HG03095 (cell line): ENCODE results near the gene DCST2.
A peak's percentile ranks its signal among the peaks of the same experiment; 100 is the strongest.

Source experiments
- ATAC-seq: cut with Tn5 transposase; IDR thresholded peaks from one replicate; pipeline ENCODE4 v1.9.1; 2021; ENCODE audit warnings: moderate library complexity; ENCODE audit not compliant: unreplicated experiment

Gene DCST2

DNA sequence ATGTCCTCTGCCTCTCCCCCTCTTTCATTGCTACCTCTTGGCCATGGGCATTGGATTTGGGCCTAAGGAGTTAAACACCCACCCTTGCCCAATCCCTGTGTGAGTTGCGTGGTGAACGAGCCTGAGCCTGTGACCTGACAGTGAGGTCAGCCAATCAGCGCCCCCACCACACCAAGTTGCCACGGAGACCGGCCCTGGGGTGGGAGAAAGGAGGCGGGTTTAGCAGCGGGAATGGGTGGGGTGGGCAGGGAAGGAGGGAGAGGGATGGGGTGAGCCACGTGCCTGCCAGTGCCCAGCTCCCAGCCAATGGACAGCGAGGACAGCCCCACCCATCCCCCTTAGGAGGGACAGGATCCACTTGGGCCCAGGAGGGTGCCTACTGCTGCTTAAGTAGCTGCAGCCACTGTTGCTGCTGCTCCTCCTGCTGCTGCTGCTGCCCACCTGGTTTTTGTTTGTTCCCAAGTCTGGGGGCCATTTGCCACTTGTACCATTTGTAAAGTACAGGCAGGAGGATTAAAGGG, 21.5 kb downstream of the DCST2 start:
- ATAC-seq = no peak

GRCh38 chr1:155011437-155012025, 22.1 kb downstream of the DCST2 start:
- ATAC-seq = no peak

- ATAC-seq = no peak
These were observed 22.6 kb downstream of the DCST2 start for GRCh38 chr1:155011004-155011416.

DNA sequence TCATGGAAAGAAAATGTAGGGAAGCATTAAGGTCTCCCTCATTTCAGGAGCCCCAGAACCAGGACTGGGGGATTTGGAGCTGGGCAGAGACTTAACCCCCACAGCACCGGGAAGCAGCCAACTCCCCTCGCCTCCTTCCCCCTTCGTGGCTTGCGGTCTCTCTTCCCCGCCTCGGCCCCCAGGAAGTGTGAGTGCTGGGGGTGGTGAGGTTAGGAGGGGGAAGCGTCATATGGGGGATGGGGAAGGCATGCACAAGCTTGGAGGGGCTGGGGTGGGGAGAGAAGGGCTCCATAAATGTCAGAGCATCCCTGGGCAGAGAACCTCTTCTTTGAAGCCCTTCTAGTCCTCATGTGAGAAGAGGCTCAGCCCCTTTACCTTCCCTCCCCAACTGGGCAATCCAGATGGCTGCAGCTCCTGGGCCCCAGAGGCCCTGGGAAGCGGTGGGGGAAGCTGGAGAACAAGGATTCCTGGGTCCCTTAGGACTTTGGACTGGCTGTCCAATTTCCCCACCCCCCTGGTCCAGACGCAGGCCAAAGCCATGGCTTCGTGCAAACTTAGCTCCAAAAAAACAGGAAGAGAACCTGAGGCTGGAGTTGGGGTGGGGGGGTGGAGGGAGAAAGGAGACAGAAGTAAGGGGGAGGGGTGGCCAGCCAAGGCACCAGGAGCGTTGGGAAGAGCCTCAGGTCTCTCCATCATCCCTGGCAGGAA, 23.2 kb downstream of the DCST2 start:
- no peak for ATAC-seq

DNA sequence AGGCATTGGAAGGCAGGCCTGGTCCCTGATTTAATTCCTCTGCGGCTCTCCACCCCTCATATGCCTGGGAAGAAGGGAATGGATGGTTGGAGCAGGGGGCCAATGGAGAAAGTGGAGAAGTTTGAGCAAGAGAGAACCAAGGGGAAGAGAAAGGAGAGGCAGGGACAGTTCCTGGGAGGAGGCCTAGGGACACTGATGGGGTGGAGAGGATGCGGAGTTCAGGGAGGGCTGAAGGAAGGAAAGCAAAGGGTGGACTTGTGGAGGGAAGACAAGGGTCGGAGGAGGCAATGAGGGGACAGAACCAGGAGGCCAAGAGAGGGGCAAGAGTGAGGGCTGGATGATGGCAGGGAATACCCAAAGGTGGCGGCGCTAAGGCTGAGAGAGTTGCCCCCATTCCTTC, 23.8 kb downstream of the DCST2 start:
- no peak for ATAC-seq

- no peak for ATAC-seq
These were observed 24.3 kb downstream of the DCST2 start for GRCh38 chr1:155009221-155009711.

- ATAC-seq = no peak
These were observed 25.3 kb downstream of the DCST2 start for GRCh38 chr1:155008015-155008941.

DNA sequence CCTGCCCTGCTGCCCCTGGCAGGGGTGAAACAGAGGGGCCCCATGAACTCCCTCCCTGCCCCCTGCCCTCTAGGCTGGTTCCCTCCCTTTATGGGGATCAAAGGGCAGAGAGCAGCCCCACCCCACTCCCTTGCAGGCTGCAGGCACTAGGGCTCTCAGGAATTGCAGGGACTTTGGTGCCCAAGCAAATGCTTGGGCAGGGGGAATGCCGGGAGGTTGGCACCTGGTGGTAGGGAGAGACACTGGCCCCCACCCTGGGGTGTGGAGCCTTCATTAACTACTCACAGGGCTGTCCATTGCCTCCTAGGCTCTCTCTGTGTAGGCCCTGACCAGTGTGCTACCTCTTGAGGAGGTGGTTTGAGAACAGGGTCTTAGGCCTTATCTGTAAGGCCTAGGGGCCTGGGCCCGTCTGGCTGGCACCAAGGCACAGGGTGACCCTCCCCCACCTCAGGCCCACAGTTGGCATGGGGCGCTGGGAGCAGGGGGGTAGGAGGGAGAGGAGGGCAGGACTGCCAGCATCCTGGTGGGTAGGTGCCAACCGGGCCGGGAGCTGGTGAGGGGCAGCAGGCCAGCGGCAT, 26.2 kb downstream of the DCST2 start:
- no peak for ATAC-seq

DNA sequence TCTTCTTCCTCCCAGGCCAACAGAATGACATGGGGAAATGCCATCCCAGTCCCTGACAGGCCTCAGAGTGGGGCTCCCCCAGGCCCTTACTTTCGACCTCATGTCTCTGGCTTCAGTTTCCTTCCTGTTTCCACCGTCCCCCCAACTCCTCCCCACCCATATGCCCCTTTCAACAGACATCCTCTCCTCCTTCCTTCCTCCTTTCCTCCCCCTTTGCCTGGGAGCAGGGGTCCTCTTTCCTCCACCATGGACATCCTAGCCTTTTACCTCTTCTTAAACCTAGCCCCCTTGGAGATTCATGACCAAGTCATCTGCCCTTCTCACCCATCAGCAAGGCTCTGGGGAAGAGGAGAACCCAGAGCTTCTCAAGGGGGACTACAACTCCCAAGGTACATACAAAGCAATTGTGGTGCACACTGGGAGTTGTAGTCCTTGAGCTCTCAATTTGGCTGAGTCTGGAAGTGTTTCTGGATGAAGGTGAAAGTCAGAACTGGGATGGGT, 26.9 kb downstream of the DCST2 start:
- no peak for ATAC-seq

DNA sequence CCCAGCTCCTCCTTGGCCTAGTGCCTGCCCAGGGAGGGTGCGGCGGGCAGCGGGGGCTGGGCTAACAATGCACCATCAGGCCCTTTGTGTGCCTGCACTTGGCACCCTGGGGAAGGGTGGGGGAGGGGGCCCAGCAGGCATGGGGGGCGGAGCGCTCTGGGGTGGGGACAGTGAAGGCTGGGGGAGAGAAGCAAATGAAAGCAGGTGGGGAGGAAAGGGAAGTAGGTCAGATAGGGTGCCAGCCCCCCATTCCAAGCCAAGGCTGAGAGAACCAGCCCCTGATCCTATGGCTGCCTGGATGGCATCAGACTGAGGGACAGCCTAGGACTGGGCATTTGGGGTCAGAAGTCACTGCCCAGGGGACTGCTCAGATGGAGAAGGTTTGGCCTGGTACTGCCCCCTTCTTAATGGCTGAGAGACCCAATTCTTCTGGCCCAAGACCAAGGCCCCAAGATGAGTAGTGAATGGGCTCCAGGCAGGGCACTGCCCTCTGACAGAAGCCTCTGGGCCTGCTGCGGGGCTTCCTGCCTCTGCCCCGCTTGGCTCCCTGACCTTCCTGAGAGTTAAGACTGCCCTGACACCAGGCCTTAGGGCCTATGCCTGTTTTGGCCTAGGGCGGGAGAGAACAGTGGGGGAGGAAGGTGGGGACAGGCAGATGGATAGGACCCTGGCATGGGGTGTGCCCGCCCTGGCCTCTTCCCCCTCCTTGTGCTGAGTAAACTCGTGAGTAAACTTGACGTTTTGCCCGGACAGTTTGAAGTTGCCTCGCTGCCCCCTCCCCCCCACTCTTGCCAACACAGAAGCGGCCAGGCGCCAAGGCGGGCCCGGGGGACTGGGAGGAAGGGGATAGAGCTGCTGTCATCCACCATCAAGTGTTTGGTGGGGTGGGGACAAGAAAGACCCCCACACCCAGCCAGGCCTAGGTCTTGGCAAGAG, 28.2 kb downstream of the DCST2 start:
- no peak for ATAC-seq

DNA sequence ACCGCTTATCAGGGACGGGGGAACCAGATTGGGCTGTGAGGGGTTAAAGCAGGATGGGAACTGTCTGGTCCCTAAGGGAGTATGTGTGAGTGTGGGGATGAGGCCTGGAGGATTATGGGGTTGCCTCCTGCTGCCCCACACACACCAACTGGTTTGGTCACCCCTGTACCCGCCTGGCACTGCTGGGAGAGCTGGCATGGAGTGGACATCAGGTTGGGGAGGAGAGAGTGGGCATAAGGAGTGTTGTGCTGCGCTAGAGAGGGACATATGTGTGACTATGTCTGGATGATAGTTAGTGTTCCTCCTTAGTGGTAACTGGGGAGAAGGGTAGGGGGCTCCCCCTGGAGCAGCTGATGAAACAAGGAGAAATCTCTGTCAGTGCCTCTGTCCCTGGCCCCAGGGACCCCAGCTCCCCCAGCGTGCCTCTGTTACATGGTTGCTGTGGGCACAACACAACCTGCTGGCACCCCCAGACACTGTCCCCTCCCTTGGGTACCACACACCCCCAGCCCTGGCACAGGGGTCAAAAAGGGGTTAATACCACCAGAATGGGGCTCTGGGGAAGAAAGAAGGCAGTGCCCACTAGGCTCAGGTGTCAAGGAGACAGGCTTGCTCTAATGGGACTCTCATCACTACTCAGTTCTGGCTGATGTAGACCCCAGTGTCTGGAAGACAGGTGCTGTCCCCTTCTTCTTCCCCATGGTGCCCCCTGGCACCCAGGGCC, 29.1 kb downstream of the DCST2 start:
- ATAC-seq = no peak

GRCh38 chr1:155003766-155004351, 29.7 kb downstream of the DCST2 start:
- no peak for ATAC-seq

DNA sequence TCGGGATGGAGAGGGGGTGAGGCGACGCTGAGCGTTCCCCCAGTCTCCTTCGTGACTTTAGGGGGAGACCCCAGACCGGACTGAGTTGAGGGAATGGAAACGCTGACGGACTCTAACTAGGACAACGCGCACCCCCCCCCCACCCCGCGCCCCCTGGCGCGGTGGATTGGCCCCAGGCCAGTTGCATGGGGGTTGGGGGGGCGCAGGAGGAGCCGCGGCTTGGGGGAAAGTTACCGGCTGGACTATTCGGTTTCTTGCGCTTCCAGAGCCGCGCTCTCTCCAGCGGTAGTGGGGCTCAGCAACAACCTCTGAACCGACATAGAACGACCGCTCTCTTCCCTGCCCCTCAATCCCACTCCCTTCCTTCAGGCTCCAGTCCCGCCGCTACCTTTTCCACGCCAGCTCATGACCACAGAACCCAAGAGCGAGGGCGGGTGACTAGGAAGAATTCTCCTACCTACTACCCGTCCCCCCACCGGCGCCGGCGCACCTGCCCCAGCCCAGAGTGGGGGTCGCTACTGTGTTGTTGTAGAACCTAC, 30.3 kb downstream of the DCST2 start:
- ATAC-seq = no peak

DNA sequence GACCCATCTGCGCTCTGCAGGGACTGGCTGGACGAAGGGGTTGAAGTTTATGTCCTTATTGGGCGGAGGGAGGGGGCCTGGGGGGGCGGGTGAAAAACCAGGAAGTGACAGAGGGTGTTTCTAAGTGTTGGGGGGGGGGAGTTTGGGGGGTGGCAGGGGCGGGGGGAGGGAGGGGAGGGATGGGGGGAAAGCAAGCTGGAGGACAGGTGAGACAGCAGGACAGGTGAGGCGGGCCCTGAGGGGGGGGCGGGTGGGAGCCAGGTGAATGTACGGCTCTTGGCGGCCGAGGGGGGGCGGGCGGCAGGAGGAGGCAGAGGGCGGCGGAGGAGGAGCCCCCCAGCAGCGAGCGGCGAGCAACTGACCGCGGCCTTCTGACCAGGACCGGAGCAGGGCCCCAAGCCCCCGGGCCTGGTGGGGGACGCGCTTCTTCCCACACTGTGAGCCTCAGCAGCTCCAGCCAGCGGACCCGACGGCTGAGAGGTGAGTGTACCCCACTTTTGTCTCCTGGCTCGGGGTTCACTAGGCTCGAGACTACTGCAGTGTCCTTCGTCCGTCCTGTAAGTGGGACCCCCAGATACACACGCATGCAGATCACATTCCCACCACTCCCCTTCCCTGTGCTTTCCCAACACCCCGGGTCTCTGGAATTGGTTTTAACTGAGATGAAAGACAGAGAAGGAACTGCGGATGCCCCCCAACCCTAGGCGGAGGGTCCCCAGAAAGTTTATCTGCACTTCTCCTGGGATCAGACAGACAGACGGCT, 30.9 kb downstream of the DCST2 start, which contains the start of gene ZBTB7B:
Gene ZBTB7B (plus strand): TSS at position 339 of the 763 bp plus-strand sequence. CDS start 11,859 bp downstream, outside the sequence.
- ATAC-seq = no peak

- ATAC-seq = peak; percentile 44
These were observed 31.7 kb downstream of the DCST2 start for GRCh38 chr1:155001675-155002463.

- ATAC-seq = peak; percentile 5
These were observed 32.2 kb downstream of the DCST2 start for GRCh38 chr1:155001425-155001674.
